Panc1 (cell line): Measurements from ENCODE around the gene KCNQ1OT1. TPM values are rescaled to one million over a fixed set of nuclear protein-coding genes. Genes with fewer than 3 reads are reported as not detected.

Experiments used
- ATAC-seq: fragments of 200-7000 bp; cut with Tn5 transposase; 2 replicates; pipeline ENCODE4 v1.9.1; 2020; ENCODE audit warnings: mild to moderate bottlenecking, moderate library complexity
- BruUV-seq: library from RNA; stranded (reverse); fragments of 400-500 nt; replicated peaks from 2 replicates; lab custom pipeline; 2021; lab: Mats Ljungman, UMichigan
- CTCF ChIA-PET: fragments of 300-600 bp; sonication (Branson Sonifier 250); formaldehyde crosslinking; loops from one replicate; lab custom pipeline; 2022; ENCODE audit warnings: antibody characterized with exemption; lab: Charles Lee
- POLR2A ChIA-PET: fragments of 300-600 bp; sonication (Branson Sonifier 250); formaldehyde crosslinking; loops from one replicate; lab custom pipeline; 2022; ENCODE audit warnings: antibody characterized with exemption; lab: Charles Lee
- DNase-seq: peaks from one replicate; pipeline ENCODE4 v3.0.0-alpha.2; 2010; ENCODE audit warnings: low read depth, low spot score
- H3K27ac ChIP-seq: 2 replicates; pipeline ENCODE4 v1.5.1; 2011; ENCODE audit warnings: mild to moderate bottlenecking, low read length, inconsistent platforms
- H3K27me3 ChIP-seq: fragments of 200-500 bp; sonication (Bioruptor generic); 2 replicates; pipeline ENCODE4 v1.6.0; 2014; ENCODE audit warnings: low read length, inconsistent platforms; ENCODE audit not compliant: control insufficient read depth, insufficient read depth
- H3K36me3 ChIP-seq: fragments of 200-500 bp; sonication (Bioruptor generic); 2 replicates; pipeline ENCODE4 v1.5.1; 2014; ENCODE audit warnings: inconsistent platforms, mild to moderate bottlenecking, low read length, moderate library complexity; ENCODE audit not compliant: control insufficient read depth, insufficient read depth
- H3K4me1 ChIP-seq: 2 replicates; pipeline ENCODE4 v1.5.1; 2011; ENCODE audit warnings: inconsistent platforms, mild to moderate bottlenecking, low read length, moderate library complexity; ENCODE audit not compliant: control insufficient read depth, insufficient read depth
- H3K4me3 ChIP-seq, 2 experiments: 2 replicates each; pipeline ENCODE4 v1.5.1; 2011 to 2012; ENCODE audit warnings: low read depth in 2 of 2, low read length in 2 of 2, mild to moderate bottlenecking in 2 of 2, inconsistent platforms in 1 of 2, moderate library complexity in 1 of 2
- H3K9me3 ChIP-seq: fragments of 200-500 bp; sonication (Bioruptor generic); 2 replicates; pipeline ENCODE4 v1.5.1; 2014; ENCODE audit warnings: low read depth, mild to moderate bottlenecking, inconsistent platforms, low read length, moderate library complexity; ENCODE audit not compliant: control insufficient read depth, insufficient read depth
- POLR2AphosphoS5 ChIP-seq: IDR thresholded peaks from 2 replicates; pipeline ENCODE4 v1.6.1; 2012; ENCODE audit warnings: mild to moderate bottlenecking, low read depth, low read length, moderate library complexity
- SIN3A ChIP-seq: IDR thresholded peaks from 2 replicates; pipeline ENCODE4 v1.6.1; 2012; ENCODE audit warnings: low read depth, mild to moderate bottlenecking, low read length, moderate library complexity, borderline replicate concordance; ENCODE audit not compliant: insufficient read depth
- TCF7L2 ChIP-seq: IDR thresholded peaks from 2 replicates; pipeline ENCODE4 v1.6.1; 2011; ENCODE audit warnings: mild to moderate bottlenecking, low read depth, low read length, inconsistent platforms
- in situ Hi-C: cut with HindIII; loops from 2 replicates; pipeline ENCODE4 v1.10.0; 2016; ENCODE audit warnings: low sequenced_read_pairs, low pct_unique_long_range_greater_than_20kb
- intact Hi-C: fragments of 100-400 bp; cut with micrococcal nuclease; formaldehyde crosslinking; loops from one replicate; pipeline ENCODE4 v1.10.0; 2022; ENCODE audit not compliant: unreplicated experiment
- total RNA-seq: library from RNA; stranded (reverse); gene quantifications from one replicate; pipeline ENCODE4 v1.2.1, GENCODE V29; 2021; ENCODE audit not compliant: unreplicated experiment
- TF ChIP-seq, protein P1 (sequence below): fragments of 450-650 bp; IDR thresholded peaks from 2 replicates; pipeline ENCODE4 v1.5.1; 2017; ENCODE audit warnings: mild to moderate bottlenecking
- TF ChIP-seq, protein P2 (sequence below), 2 experiments: IDR thresholded peaks; 2 replicates each; pipeline ENCODE4 v1.6.1; 2011 to 2012; ENCODE audit warnings: low read depth in 2 of 2, control low read depth in 1 of 2, low read length in 1 of 2, mild to moderate bottlenecking in 1 of 2, moderate library complexity in 1 of 2; ENCODE audit not compliant: insufficient read depth in 1 of 2

Gene KCNQ1OT1
- total RNA-seq, 1 experiment from 2014 or later = 1.3 TPM

DNA sequence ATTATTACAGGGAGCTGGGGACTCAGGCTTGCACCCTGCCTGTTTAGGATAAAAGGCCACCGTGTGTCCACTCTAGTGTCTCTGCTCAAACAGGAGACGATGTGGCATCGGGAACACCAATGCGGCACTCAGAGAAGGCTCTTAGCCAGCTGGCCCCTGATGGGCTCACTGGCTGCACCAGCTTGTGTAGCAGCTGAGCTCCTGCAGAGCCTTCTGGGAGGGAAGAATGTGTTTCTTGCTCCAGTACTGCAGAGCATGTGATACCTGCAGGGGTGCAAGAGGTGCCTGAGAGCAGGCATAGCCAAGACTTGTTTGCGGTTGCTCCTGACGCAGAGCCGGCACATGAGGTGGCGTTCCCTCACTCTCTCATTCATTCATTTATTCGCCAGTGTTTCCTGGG lies 44.4 kb upstream of the KCNQ1OT1 start:
- H3K4me1 ChIP-seq = peaks cover 19% of the 10 kb centered on the region
- ATAC-seq (no peak), DNase-seq (no peak)
- BruUV-seq = no TSS peak
- CTCF ChIA-PET = no interaction called here
- TF ChIP-seq TCF7L2 (no peak), POLR2AphosphoS5 (no peak), SIN3A (no peak)
- TF ChIP-seq, protein P1, sequence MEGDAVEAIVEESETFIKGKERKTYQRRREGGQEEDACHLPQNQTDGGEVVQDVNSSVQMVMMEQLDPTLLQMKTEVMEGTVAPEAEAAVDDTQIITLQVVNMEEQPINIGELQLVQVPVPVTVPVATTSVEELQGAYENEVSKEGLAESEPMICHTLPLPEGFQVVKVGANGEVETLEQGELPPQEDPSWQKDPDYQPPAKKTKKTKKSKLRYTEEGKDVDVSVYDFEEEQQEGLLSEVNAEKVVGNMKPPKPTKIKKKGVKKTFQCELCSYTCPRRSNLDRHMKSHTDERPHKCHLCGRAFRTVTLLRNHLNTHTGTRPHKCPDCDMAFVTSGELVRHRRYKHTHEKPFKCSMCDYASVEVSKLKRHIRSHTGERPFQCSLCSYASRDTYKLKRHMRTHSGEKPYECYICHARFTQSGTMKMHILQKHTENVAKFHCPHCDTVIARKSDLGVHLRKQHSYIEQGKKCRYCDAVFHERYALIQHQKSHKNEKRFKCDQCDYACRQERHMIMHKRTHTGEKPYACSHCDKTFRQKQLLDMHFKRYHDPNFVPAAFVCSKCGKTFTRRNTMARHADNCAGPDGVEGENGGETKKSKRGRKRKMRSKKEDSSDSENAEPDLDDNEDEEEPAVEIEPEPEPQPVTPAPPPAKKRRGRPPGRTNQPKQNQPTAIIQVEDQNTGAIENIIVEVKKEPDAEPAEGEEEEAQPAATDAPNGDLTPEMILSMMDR = no peak
- TF ChIP-seq, protein P2, sequence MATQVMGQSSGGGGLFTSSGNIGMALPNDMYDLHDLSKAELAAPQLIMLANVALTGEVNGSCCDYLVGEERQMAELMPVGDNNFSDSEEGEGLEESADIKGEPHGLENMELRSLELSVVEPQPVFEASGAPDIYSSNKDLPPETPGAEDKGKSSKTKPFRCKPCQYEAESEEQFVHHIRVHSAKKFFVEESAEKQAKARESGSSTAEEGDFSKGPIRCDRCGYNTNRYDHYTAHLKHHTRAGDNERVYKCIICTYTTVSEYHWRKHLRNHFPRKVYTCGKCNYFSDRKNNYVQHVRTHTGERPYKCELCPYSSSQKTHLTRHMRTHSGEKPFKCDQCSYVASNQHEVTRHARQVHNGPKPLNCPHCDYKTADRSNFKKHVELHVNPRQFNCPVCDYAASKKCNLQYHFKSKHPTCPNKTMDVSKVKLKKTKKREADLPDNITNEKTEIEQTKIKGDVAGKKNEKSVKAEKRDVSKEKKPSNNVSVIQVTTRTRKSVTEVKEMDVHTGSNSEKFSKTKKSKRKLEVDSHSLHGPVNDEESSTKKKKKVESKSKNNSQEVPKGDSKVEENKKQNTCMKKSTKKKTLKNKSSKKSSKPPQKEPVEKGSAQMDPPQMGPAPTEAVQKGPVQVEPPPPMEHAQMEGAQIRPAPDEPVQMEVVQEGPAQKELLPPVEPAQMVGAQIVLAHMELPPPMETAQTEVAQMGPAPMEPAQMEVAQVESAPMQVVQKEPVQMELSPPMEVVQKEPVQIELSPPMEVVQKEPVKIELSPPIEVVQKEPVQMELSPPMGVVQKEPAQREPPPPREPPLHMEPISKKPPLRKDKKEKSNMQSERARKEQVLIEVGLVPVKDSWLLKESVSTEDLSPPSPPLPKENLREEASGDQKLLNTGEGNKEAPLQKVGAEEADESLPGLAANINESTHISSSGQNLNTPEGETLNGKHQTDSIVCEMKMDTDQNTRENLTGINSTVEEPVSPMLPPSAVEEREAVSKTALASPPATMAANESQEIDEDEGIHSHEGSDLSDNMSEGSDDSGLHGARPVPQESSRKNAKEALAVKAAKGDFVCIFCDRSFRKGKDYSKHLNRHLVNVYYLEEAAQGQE (IDR thresholded peaks at IDR 0.05; ENCODE audit: insufficient read depth in 1 of 2, low read depth in 2 of 2, low read length in 1 of 2) = no peak
- H3K4me3 ChIP-seq = no peak overlapping the region
- H3K9me3 ChIP-seq = no peaks in the 10 kb centered on the region
- no peak overlapping the region for H3K27ac ChIP-seq
- intact Hi-C loops = no loop called here
- in situ Hi-C loops = no loop called here
- POLR2A ChIA-PET = no interaction called here
- H3K36me3 ChIP-seq = no peaks in the 10 kb centered on the region
- H3K27me3 ChIP-seq = no peaks in the 10 kb centered on the region

DNA sequence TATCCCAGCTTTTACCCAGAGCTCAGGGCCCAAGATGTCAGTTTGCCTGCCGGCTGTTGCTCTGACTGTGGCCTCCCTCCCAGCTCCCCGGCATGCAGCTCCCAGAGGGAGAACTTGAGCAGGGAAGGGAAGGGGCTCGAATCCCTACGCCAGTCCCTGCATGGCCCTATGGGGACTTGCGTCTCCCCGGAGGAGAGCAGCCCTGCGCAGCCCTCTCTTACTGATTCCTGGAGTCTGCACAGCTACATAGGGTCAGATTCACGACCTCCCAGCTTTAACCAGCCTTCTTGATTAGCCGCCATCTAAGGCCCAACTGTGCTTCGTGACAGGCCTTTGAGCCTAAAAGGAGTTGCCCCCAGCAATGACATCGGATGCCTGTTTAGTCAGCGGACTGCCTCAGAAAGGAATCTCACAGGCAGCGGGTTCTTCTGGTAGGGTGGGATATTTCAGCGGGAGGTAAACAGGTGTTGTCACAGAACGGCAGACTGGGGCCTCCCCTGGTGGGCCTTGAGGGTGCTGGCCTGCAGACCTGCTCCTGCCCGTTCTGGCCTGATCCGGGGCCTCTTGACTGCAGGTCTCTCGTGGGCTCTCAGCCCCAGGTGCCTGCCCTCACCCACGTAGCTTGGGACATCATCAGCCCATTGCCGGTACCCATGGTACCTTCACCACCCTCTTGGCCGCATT lies 43.8 kb upstream of the KCNQ1OT1 start:
- H3K4me1 ChIP-seq = peaks cover 19% of the 10 kb centered on the region
- H3K27me3 ChIP-seq = no peaks in the 10 kb centered on the region
- CTCF ChIA-PET = no interaction called here
- no peaks in the 10 kb centered on the region for H3K9me3 ChIP-seq
- POLR2A ChIA-PET = no interaction called here
- no peak for DNase-seq
- intact Hi-C loops = no loop called here
- ATAC-seq = no peak
- TF ChIP-seq, protein P1 = no peak
- TF ChIP-seq TCF7L2 = no peak
- TF ChIP-seq, protein P2 (IDR thresholded peaks at IDR 0.05; ENCODE audit: insufficient read depth in 1 of 2, low read depth in 2 of 2, low read length in 1 of 2) = no peak
- no peak for TF ChIP-seq SIN3A
- TF ChIP-seq POLR2AphosphoS5 = no peak
- H3K27ac ChIP-seq = no peak overlapping the region
- H3K36me3 ChIP-seq = no peaks in the 10 kb centered on the region
- in situ Hi-C loops = no loop called here
- BruUV-seq = no TSS peak
- no peak overlapping the region for H3K4me3 ChIP-seq
